GM10248 (cell line): ENCODE data around the gene POLD4.
"Not testable (repeated sequence)": the region's sequence is repeated elsewhere in the genome, so short reads cannot be mapped to it uniquely, and the experiment has no call there.

Source experiments
- CTCF ChIA-PET: fragments of 300-600 bp; sonication (Branson Sonifier 250); formaldehyde crosslinking; extraction: SDS; loops from one replicate; lab custom pipeline; 2021; ENCODE audit warnings: antibody characterized with exemption; lab: Yijun Ruan, JAX
- POLR2A ChIA-PET: fragments of 350-650 bp; sonication (Branson Sonifier 250); formaldehyde crosslinking; extraction: SDS; loops from one replicate; lab custom pipeline; 2020; ENCODE audit warnings: antibody characterized with exemption; lab: Yijun Ruan, JAX
- DNase-seq: peaks from one replicate; pipeline ENCODE4 v3.0.0; 2012; ENCODE audit errors: extremely low spot score
- CTCF ChIP-seq: IDR thresholded peaks from 2 replicates; pipeline ENCODE4 v1.5.1; 2012; ENCODE audit warnings: mild to moderate bottlenecking, low read depth; ENCODE audit errors: extremely low read depth, missing control alignments, control extremely low read depth

POLD4 gene

GRCh38 chr11:67353317-67354074, at the start of gene POLD4:
Gene POLD4, minus strand, starts transcription at chr11:67353546. Its CDS starts 147 bp downstream, at chr11:67353399.
- peak; percentile 98 for DNase-seq
- CTCF ChIA-PET: interaction anchor here (1.0 to 37.4 kb wide), 11 partner anchors 8 to 261 kb away, joined by 3 to 1573 read pairs (median 4); partner anchors contain the start of genes CLCF1, CORO1B, GRK2 and PPP1CA
- no peak for TF ChIP-seq CTCF
- POLR2A ChIA-PET: interaction anchor here (0.6 to 1.5 kb wide), 12 partner anchors 8 to 113 kb away, joined by 3 to 7 read pairs (median 4); partner anchors contain the start of genes PPP1CA and RAD9A

GRCh38 chr11:67403085-67403484, 49.7 kb upstream of the POLD4 start:
- DNase-seq, POLR2A ChIA-PET: not testable (repeated sequence)
- CTCF ChIA-PET: interaction anchor here (1.0 to 42.5 kb wide), 7 partner anchors 8 to 86 kb away, joined by 3 to 1573 read pairs (median 22); partner anchors contain the start of genes CLCF1, POLD4 and TMEM134

- not testable (repeated sequence) for DNase-seq
- ChIA-PET POLR2A (interaction anchor here (0.5 to 1.7 kb wide), 10 partner anchors 11 to 410 kb away, joined by 3 to 22 read pairs (median 4); partner anchors contain the start of genes POLD4, PTPRCAP and RAD9A), CTCF (interaction anchor here (0.7 to 42.5 kb wide), 27 partner anchors 9 to 213 kb away, joined by 3 to 1573 read pairs (median 6); partner anchors contain the start of genes CLCF1, PITPNM1, POLD4 and PTPRCAP)
Observed at GRCh38 chr11:67402192-67402839, 49.0 kb upstream of the POLD4 start.

- CTCF ChIA-PET: interaction anchor here (0.7 to 42.5 kb wide), 35 partner anchors 9 to 213 kb away, joined by 3 to 1573 read pairs (median 6); partner anchors contain the start of genes AIP, CDK2AP2, CLCF1 and PITPNM1
- TF ChIP-seq CTCF: peak; percentile 50
- POLR2A ChIA-PET: interaction anchor here (0.5 to 1.7 kb wide), 13 partner anchors 10 to 546 kb away, joined by 3 to 22 read pairs (median 4); partner anchors contain the start of genes POLD4, PTPRCAP and RAD9A
- peak; percentile 99 for DNase-seq
Observed at GRCh38 chr11:67401495-67402191, 48.3 kb upstream of the POLD4 start, which contains the start of gene PPP1CA. Gene PPP1CA, minus strand, starts transcription at chr11:67401858. Its CDS starts 76 bp downstream, at chr11:67401782.

DNA sequence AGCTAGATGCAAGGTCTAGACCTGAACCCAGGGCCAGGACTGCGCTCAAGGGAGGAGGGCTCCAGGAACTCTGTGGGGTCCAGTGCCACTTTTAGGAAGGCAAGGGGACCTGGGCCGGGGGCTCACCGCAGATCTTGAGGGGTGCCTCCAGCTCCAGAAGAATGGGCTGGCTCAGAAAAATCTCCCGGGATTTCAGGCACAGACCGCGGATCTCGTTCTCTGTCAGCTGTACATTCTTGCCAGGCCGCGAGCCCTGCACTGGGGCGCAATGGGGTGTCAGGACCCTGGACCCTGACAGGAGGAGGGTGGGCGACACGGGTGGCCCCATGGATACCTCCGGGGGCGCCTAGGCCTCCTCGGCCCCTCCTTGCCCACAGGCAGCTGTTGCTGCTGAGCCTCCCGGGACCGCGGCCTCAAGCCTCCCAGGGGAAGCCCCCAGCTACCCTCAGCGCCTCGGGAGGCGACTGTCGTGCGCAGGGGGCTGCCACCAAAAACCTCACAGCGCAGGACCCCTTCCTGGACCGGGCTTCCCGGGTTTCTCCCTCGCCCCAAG, 47.7 kb upstream of the POLD4 start:
- TF ChIP-seq CTCF: no peak
- ChIA-PET CTCF (interaction anchor here (0.7 to 42.5 kb wide), 34 partner anchors 8 to 214 kb away, joined by 3 to 1573 read pairs (median 6); partner anchors contain the start of genes AIP, CDK2AP2, CLCF1 and PITPNM1), POLR2A (interaction anchor here (0.5 to 1.7 kb wide), 9 partner anchors 9 to 545 kb away, joined by 3 to 22 read pairs (median 4); partner anchors contain the start of genes POLD4 and RAD9A)
- no peak for DNase-seq

DNA sequence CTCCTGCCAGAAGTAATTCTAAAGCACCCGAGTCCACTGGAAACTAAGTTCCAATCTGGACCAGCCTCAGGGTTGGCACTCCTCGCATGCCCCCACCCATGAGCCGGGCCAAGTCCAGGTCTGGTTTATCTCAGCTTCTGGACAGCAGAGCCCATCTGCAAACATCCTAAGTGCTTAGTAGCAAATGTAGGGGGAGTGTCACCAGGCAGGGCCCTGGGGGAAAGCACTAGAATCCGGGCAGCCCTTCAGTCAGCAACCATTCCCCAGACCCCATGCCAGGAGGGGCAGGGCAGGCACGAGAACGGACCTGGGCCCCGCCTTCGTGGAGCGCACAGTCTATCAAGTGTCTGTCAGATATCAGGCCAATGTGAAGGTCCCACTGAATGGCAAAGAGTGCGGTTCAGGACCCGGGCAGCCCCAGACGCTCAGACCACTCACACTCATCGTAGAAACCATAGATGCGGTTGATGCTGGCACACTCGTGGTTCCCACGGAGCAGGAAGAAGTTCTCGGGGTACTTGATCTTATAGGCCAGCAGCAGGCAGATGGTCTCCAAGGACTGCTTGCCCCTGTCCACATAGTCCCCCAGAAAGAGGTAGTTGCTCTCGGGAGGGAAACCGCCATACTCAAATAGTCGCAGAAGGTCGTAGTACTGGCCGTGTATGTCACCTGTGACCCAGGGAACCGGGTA, 47.0 kb upstream of the POLD4 start:
- ChIA-PET CTCF (interaction anchor here (1.2 to 42.5 kb wide), 20 partner anchors 8 to 215 kb away, joined by 3 to 1573 read pairs (median 8); partner anchors contain the start of genes AIP, CDK2AP2, CLCF1 and PITPNM1), POLR2A (interaction anchor here (1.7 kb wide), 1 partner anchor 9 kb away, joined by 22 read pairs; the partner anchor contains the start of gene RAD9A)
- no peak for DNase-seq
- no peak for TF ChIP-seq CTCF
